HTERT RPE-1 (cell line): Measurements from ENCODE around the gene RANBP17.

ENCODE experiments used
- in situ Hi-C: fragments of 300-500 bp; cut with MboI; formaldehyde crosslinking; loops from 4 replicates; pipeline ENCODE4 v1.14.3; 2020; ENCODE audit warnings: low sequenced_read_pairs

The RANBP17 gene

GRCh38 chr5:171312129-171312974 lies 450.5 kb downstream of the RANBP17 start:
- in situ Hi-C loops: no loop called here

- in situ Hi-C loops: no loop called here
Measured at GRCh38 chr5:171313481-171314206, 451.8 kb downstream of the RANBP17 start.

GRCh38 chr5:171314728-171315385 lies 453.0 kb downstream of the RANBP17 start:
- in situ Hi-C loops: no loop called here

GRCh38 chr5:171315386-171315891 lies 453.6 kb downstream of the RANBP17 start:
- in situ Hi-C loops: no loop called here

GRCh38 chr5:171315925-171316257 lies 454.1 kb downstream of the RANBP17 start:
- in situ Hi-C loops: no loop called here

GRCh38 chr5:171316258-171317121 lies 454.7 kb downstream of the RANBP17 start:
- in situ Hi-C loops: no loop called here

GRCh38 chr5:171317230-171317629 lies 455.4 kb downstream of the RANBP17 start:
- in situ Hi-C loops: no loop called here

- in situ Hi-C loops: no loop called here
Measured at GRCh38 chr5:171318026-171318425, 456.2 kb downstream of the RANBP17 start.

- in situ Hi-C loops: no loop called here
Measured at GRCh38 chr5:171321447-171321846, 459.6 kb downstream of the RANBP17 start.

GRCh38 chr5:171322527-171322926 lies 460.7 kb downstream of the RANBP17 start:
- in situ Hi-C loops: no loop called here

- in situ Hi-C loops: no loop called here
Measured at GRCh38 chr5:171323007-171323406, 461.2 kb downstream of the RANBP17 start.

GRCh38 chr5:171323806-171324632 lies 462.2 kb downstream of the RANBP17 start:
- in situ Hi-C loops: no loop called here

- in situ Hi-C loops: no loop called here
Measured at GRCh38 chr5:171330021-171330420, 468.2 kb downstream of the RANBP17 start.

GRCh38 chr5:171335616-171336015 lies 473.8 kb downstream of the RANBP17 start:
- in situ Hi-C loops: no loop called here

GRCh38 chr5:171336521-171337209 lies 474.8 kb downstream of the RANBP17 start:
- in situ Hi-C loops: no loop called here

GRCh38 chr5:171337210-171337569 lies 475.4 kb downstream of the RANBP17 start:
- in situ Hi-C loops: no loop called here

GRCh38 chr5:171340042-171340441 lies 478.2 kb downstream of the RANBP17 start:
- in situ Hi-C loops: no loop called here

GRCh38 chr5:171340491-171340890 lies 478.7 kb downstream of the RANBP17 start:
- in situ Hi-C loops: no loop called here
